Common myeloid progenitor, CD34-positive (primary cell): Measurements from ENCODE around the gene ASAP2.

Source experiments
- CTCF ChIA-PET: fragments of 350-600 bp; sonication (Branson Sonifier 250); formaldehyde crosslinking; loops from one replicate; lab custom pipeline; 2021; ENCODE audit warnings: antibody characterized with exemption; lab: Charles Lee
- POLR2A ChIA-PET: fragments of 350-600 bp; sonication (Branson Sonifier 250); formaldehyde crosslinking; loops from one replicate; lab custom pipeline; 2021; ENCODE audit warnings: antibody characterized with exemption; lab: Charles Lee
- DNase-seq, 3 donors: peaks; one replicate each; pipeline versions ENCODE4 v3.0.0 to v3.0.0-alpha.2; 2013
- H3K27ac ChIP-seq, 2 experiments: 1 replicate in 1 of 2; 2 replicates in 1 of 2; pipeline ENCODE4 v1.7.0; 2013; ENCODE audit warnings: inconsistent platforms in 2 of 2, low read length in 2 of 2, mild to moderate bottlenecking in 2 of 2, low read depth in 1 of 2, moderate library complexity in 1 of 2; ENCODE audit not compliant: severe bottlenecking in 2 of 2, insufficient read depth in 1 of 2, poor library complexity in 1 of 2
- H3K27me3 ChIP-seq, 5 experiments: replicated peaks in 2 of 5; 1 replicate in 3 of 5; 2 replicates in 2 of 5; pipeline versions ENCODE4 v1.6.1 to v1.7.0; 2013; ENCODE audit warnings: low read length in 4 of 5, mild to moderate bottlenecking in 2 of 5, moderate library complexity in 2 of 5, inconsistent platforms in 1 of 5; ENCODE audit not compliant: insufficient read depth in 5 of 5, control insufficient read depth in 4 of 5
- H3K36me3 ChIP-seq, 4 experiments: 1 replicate in 2 of 4; 2 replicates in 2 of 4; pipeline versions ENCODE4 v1.6.1 to v1.7.0; 2013; ENCODE audit warnings: low read length in 3 of 4, control low read depth in 1 of 4, mild to moderate bottlenecking in 1 of 4; ENCODE audit not compliant: control insufficient read depth in 4 of 4, insufficient read depth in 4 of 4
- H3K4me1 ChIP-seq, 4 experiments: 1 replicate in 3 of 4; 2 replicates in 1 of 4; pipeline versions ENCODE4 v1.6.1 to v1.7.1; 2013; ENCODE audit warnings: low read length in 3 of 4, mild to moderate bottlenecking in 3 of 4, control low read depth in 1 of 4, inconsistent platforms in 1 of 4, moderate library complexity in 1 of 4; ENCODE audit not compliant: control insufficient read depth in 4 of 4, insufficient read depth in 4 of 4; ENCODE audit errors: control extremely low read depth in 1 of 4
- H3K4me3 ChIP-seq, 7 experiments: 1 replicate in 4 of 7; 2 replicates in 3 of 7; pipeline versions ENCODE4 v1.5.1 to v1.7.0; 2013; ENCODE audit warnings: mild to moderate bottlenecking in 7 of 7, low read length in 6 of 7, moderate library complexity in 6 of 7, inconsistent platforms in 2 of 7, low read depth in 2 of 7, control low read depth in 1 of 7; ENCODE audit not compliant: insufficient read depth in 4 of 7, control insufficient read depth in 1 of 7; ENCODE audit errors: extremely low read depth in 1 of 7
- H3K9me3 ChIP-seq, 5 experiments: 1 replicate in 4 of 5; 2 replicates in 1 of 5; pipeline versions ENCODE4 v1.6.1 to v1.7.1; 2013; ENCODE audit warnings: low read length in 4 of 5, mild to moderate bottlenecking in 2 of 5, inconsistent platforms in 1 of 5, low read depth in 1 of 5, moderate library complexity in 1 of 5; ENCODE audit not compliant: control insufficient read depth in 4 of 5, insufficient read depth in 2 of 5; ENCODE audit errors: control extremely low read depth in 1 of 5
- WGBS: methylation state at CpG from one replicate; pipeline ENCODE4 v1.1.5; 2013; ENCODE audit not compliant: insufficient coverage; 5-methylcytosine and 5-hydroxymethylcytosine counted together

ASAP2 gene

GRCh38 chr2:9273486-9274130, 67.0 kb downstream of the ASAP2 start:
- POLR2A ChIA-PET: no interaction called here
- CTCF ChIA-PET: no interaction called here
- peaks cover 0 to 19% (median 4%) of the 10 kb centered on the region in 4 experiments for H3K4me1 ChIP-seq
- H3K36me3 ChIP-seq: no peaks in the 10 kb centered on the region
- WGBS: 96% methylated on average over 5 of the region's 5 CpGs
- H3K27ac ChIP-seq: no peak overlapping the region
- H3K27me3 ChIP-seq: no peaks in the 10 kb centered on the region
- no peak for DNase-seq
- H3K9me3 ChIP-seq: no peaks in the 10 kb centered on the region
- no peak overlapping the region for H3K4me3 ChIP-seq

DNA sequence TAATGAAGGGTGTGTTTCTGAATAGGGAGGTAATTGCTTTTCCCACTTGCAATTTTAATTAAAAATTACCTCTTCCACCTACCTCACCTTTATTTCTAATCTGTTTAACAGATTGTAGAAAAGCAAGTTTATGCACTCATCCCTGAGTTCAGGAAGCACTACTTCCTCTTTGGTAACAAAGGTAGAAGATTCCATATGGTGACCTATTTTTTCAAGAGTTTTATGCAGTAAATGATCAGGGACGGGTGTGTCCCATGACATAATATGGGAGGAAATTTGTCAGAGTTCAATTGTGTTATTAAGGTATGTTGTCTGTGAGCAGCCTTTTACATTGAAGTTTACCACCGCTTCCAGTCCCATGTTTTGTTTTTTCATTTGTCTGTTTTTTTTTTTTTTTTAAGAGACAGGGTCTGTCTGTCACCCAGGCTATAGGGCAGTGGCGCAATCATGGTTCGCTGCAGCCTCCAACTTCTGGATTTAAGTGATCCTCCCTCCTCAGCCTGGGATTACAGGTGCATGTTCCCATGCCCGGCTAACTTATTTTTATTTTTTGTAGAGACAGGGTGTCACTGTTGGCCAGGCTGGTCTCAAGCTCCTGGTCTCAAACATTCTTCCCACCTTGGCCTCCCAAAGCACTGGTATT, 68.2 kb downstream of the ASAP2 start:
- no peak overlapping the region for H3K4me3 ChIP-seq
- DNase-seq: peak in 1 of 3 donors; percentile 11
- no peaks in the 10 kb centered on the region for H3K27me3 ChIP-seq
- H3K27ac ChIP-seq: no peak overlapping the region
- CTCF ChIA-PET: interaction anchor here (2.1 kb wide), 1 partner anchor 9 kb away, joined by 5 read pairs; no protein-coding TSS in a partner anchor
- peaks cover 0 to 17% (median 4%) of the 10 kb centered on the region in 4 experiments for H3K4me1 ChIP-seq
- POLR2A ChIA-PET: no interaction called here
- H3K9me3 ChIP-seq: no peaks in the 10 kb centered on the region
- 100% methylated on average over 3 of the region's 5 CpGs for WGBS
- peaks cover 0 to 2% (median 0%) of the 10 kb centered on the region in 4 experiments for H3K36me3 ChIP-seq

GRCh38 chr2:9275399-9275798, 68.8 kb downstream of the ASAP2 start:
- CTCF ChIA-PET: interaction anchor here (1.1 to 2.1 kb wide), 2 partner anchors 9 to 22 kb away, joined by 3 to 5 read pairs; no protein-coding TSS in a partner anchor

DNA sequence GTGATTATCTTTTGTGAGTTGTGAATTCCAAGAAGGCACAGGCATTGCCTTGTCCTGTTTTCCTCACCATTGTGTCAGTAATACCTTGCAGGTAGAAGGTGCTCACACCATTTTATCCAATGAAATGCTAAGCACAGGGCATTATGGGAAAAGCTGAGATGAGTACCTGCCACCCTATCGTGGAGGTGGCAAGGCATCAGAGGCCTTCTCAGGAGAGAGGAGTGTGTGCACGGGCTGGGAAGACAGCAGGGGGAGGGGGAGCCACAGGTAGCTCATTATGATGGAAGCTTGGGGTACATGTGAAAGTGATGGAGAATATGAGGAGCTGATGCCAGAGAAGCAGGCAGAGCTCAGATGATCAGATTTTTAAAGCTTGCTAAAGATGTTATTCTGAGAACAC, 69.5 kb downstream of the ASAP2 start:
- H3K4me3 ChIP-seq: no peak overlapping the region
- DNase-seq: no peak
- no peak overlapping the region for H3K27ac ChIP-seq
- peaks cover 0 to 2% (median 0%) of the 10 kb centered on the region in 4 experiments for H3K36me3 ChIP-seq
- 100% methylated on average over 2 of the region's 2 CpGs for WGBS
- no peaks in the 10 kb centered on the region for H3K9me3 ChIP-seq
- no peaks in the 10 kb centered on the region for H3K27me3 ChIP-seq
- ChIA-PET POLR2A (interaction anchor here (0.6 kb wide), 1 partner anchor 139 kb away, joined by 3 read pairs; no protein-coding TSS in a partner anchor), CTCF (interaction anchor here (1.1 to 2.1 kb wide), 3 partner anchors 10 to 21 kb away, joined by 3 to 5 read pairs (median 3); no protein-coding TSS in a partner anchor)
- peaks cover 0 to 17% (median 4%) of the 10 kb centered on the region in 4 experiments for H3K4me1 ChIP-seq

More at GRCh38 chr2:9275399-9275798, 68.8 kb downstream of the ASAP2 start:
- Histone ChIP-seq H3K36me3 (peaks cover 0 to 2% (median 0%) of the 10 kb centered on the region in 4 experiments), H3K27me3 (no peaks in the 10 kb centered on the region), H3K4me3 (no peak overlapping the region), H3K9me3 (no peaks in the 10 kb centered on the region), H3K27ac (no peak overlapping the region), H3K4me1 (peaks cover 0 to 17% (median 4%) of the 10 kb centered on the region in 4 experiments)
- 86% methylated on average over 3 of the region's 3 CpGs for WGBS
- POLR2A ChIA-PET: no interaction called here
- no peak for DNase-seq

DNA sequence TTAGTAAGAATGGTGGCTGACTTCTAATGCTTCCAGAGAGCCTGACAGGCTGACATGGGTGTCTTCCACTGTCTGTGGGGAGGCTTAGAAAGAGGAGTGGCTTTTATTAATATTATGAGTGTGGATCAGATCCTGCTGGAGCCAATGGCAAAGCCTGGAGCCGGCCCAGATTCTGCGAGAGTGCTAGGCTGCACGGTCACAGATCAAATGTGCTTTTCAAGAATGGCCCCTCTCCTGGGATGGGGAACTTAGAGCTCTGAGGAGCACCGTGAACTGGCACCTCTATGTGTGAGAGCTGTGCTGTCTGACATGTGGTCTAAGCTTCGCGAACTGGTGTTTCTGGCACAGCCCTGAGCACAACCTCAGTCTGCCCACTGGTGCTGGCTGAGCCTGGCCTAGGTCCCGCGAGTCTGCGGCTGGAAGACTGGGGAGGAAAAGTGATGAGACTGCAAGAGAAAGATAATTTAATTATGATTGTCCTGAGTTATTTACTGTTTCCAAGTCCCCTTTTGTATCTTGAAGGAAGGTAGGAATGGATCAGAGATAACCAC, 70.4 kb downstream of the ASAP2 start:
- POLR2A ChIA-PET: no interaction called here
- WGBS: 95% methylated on average over 9 of the region's 9 CpGs
- CTCF ChIA-PET: interaction anchor here (1.1 kb wide), 1 partner anchor 10 kb away, joined by 3 read pairs; no protein-coding TSS in a partner anchor
- Histone ChIP-seq H3K27ac (no peak overlapping the region), H3K36me3 (peaks cover 0 to 2% (median 0%) of the 10 kb centered on the region in 4 experiments), H3K9me3 (no peaks in the 10 kb centered on the region), H3K4me3 (no peak overlapping the region), H3K27me3 (no peaks in the 10 kb centered on the region), H3K4me1 (peaks cover 0 to 17% (median 4%) of the 10 kb centered on the region in 4 experiments)
- DNase-seq: no peak

DNA sequence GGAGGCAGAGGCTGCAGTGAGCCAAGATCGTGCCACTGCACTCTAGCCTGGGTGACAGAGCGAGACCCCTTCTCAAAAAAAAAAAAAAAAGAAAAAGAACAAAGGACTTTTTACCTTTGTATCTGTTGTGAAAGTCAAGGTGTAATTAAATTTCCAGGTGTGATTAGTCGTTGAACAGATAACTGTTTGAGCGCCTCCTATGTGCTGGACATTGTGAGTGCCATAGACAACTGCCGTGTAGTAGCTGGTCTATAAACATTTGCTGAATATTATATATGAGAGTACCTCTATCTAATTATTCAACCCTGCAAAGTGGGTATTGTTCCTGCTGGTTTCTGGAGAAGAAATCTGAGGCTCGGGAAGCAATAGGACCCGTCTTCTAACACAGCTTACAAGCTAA, 71.8 kb downstream of the ASAP2 start:
- Histone ChIP-seq H3K27ac (no peak overlapping the region), H3K9me3 (no peaks in the 10 kb centered on the region), H3K36me3 (peaks cover 0 to 2% (median 0%) of the 10 kb centered on the region in 4 experiments), H3K27me3 (no peaks in the 10 kb centered on the region), H3K4me3 (no peak overlapping the region), H3K4me1 (peaks cover 0 to 17% (median 4%) of the 10 kb centered on the region in 4 experiments)
- CTCF ChIA-PET: interaction anchor here (0.8 kb wide), 1 partner anchor 16 kb away, joined by 3 read pairs; no protein-coding TSS in a partner anchor
- DNase-seq: no peak
- WGBS: no CpG with 5 or more reads among the region's 7 CpGs
- POLR2A ChIA-PET: no interaction called here
